MM.1S (cell line): ENCODE data around the gene SC5D.

ENCODE experiments used
- DNase-seq: peaks from one replicate; pipeline ENCODE4 v3.0.0-alpha.2; 2015
- H2AFZ ChIP-seq: fragments of 300-600 bp; sonication (generic); 2 replicates; pipeline ENCODE4 v1.6.0; 2016; ENCODE audit warnings: antibody characterized with exemption, low read length
- H3F3A ChIP-seq: fragments of 300-600 bp; sonication (generic); 2 replicates; pipeline ENCODE4 v1.6.1; 2016; ENCODE audit warnings: mild to moderate bottlenecking, antibody characterized with exemption, low read length, moderate library complexity, mixed read lengths; ENCODE audit not compliant: insufficient read depth
- H3K27ac ChIP-seq: fragments of 300-600 bp; sonication (generic); 2 replicates; pipeline ENCODE4 v1.5.1; 2016; ENCODE audit warnings: mild to moderate bottlenecking, low read length
- H3K27me3 ChIP-seq: fragments of 300-600 bp; sonication (generic); replicated peaks from 2 replicates; pipeline ENCODE4 v1.6.0; 2016; ENCODE audit warnings: low read length; ENCODE audit not compliant: insufficient read depth
- H3K36me3 ChIP-seq: fragments of 300-600 bp; sonication (generic); replicated peaks from 2 replicates; pipeline ENCODE4 v1.6.1; 2016; ENCODE audit warnings: mild to moderate bottlenecking, low read length, mixed read lengths; ENCODE audit not compliant: insufficient read depth
- H3K4me1 ChIP-seq: fragments of 300-600 bp; sonication (generic); 2 replicates; pipeline ENCODE4 v1.6.1; 2016; ENCODE audit warnings: low read length, mixed read lengths
- H3K4me2 ChIP-seq: fragments of 300-600 bp; sonication (generic); 2 replicates; pipeline ENCODE4 v1.6.0; 2016; ENCODE audit warnings: low read depth, low read length
- H3K4me3 ChIP-seq: fragments of 300-600 bp; sonication (generic); 2 replicates; pipeline ENCODE4 v1.5.1; 2016; ENCODE audit warnings: low read length, mixed read lengths
- H3K79me2 ChIP-seq: fragments of 300-600 bp; sonication (generic); 2 replicates; pipeline ENCODE4 v1.6.1; 2016; ENCODE audit warnings: mixed run types, low read length, mixed read lengths
- H3K9ac ChIP-seq: fragments of 300-600 bp; sonication (generic); 2 replicates; pipeline ENCODE4 v1.6.1; 2016; ENCODE audit warnings: low read length, mixed read lengths
- H3K9me2 ChIP-seq: fragments of 300-600 bp; sonication (generic); replicated peaks from 2 replicates; pipeline ENCODE4 v1.6.1; 2016; ENCODE audit warnings: mild to moderate bottlenecking, low read length, mixed read lengths; ENCODE audit not compliant: insufficient read depth
- H3K9me3 ChIP-seq: fragments of 300-600 bp; sonication (generic); replicated peaks from 2 replicates; pipeline ENCODE4 v1.6.1; 2016; ENCODE audit warnings: mild to moderate bottlenecking, low read length, mixed read lengths; ENCODE audit not compliant: insufficient read depth
- H4K20me1 ChIP-seq: fragments of 300-600 bp; sonication (generic); 2 replicates; pipeline ENCODE4 v1.6.1; 2016; ENCODE audit warnings: mild to moderate bottlenecking, low read length, moderate library complexity, mixed read lengths; ENCODE audit not compliant: insufficient read depth
- EZH2 ChIP-seq: fragments of 300-600 bp; sonication (generic); optimal IDR thresholded peaks from 2 replicates; pipeline ENCODE3; 2017; ENCODE audit warnings: low read depth, mild to moderate bottlenecking, antibody characterized with exemption, low read length, mixed read lengths
- EZH2phosphoT487 ChIP-seq: fragments of 300-600 bp; sonication (generic); IDR thresholded peaks from 2 replicates; pipeline ENCODE4 v1.6.1; 2018; ENCODE audit warnings: antibody characterized with exemption, low read length
- TF ChIP-seq, protein P1 (sequence below): fragments of 300-600 bp; sonication (generic); IDR thresholded peaks from 2 replicates; pipeline ENCODE4 v1.5.1; 2016; ENCODE audit warnings: antibody characterized with exemption, low read length, mixed read lengths

SC5D gene

DNA sequence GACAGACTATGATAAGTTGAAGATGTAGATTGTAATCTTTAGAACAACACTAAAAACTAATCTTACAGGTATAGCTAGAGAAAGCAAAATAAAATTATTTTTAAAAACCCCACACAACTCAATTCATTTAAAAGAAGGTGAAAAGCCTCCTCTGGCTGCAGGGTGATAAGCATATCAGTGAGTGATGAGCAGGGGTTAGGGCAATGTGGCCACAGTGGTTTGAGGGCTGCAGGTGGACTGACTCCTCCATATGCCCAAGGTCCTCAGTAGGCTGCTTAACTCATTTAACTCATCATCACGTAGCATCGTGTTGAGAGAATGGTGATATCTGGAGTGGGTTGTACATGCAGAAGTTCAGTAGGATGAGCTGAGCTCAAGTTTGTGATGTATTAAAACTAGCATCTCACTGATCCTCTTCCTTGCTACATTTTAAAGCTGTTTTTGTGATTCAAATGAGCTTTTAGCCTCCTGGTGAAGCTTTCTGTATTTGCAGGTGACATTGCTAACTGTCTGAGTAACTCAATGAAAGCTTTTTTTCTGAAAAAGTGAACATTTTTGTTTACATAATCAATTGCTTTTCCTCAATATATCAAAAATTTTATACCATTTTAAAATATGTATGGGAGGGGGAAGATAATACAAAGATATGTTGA, 37.0 kb upstream of the SC5D start:
- TF ChIP-seq EZH2 (no peak), EZH2phosphoT487 (no peak)
- TF ChIP-seq, protein P1, sequence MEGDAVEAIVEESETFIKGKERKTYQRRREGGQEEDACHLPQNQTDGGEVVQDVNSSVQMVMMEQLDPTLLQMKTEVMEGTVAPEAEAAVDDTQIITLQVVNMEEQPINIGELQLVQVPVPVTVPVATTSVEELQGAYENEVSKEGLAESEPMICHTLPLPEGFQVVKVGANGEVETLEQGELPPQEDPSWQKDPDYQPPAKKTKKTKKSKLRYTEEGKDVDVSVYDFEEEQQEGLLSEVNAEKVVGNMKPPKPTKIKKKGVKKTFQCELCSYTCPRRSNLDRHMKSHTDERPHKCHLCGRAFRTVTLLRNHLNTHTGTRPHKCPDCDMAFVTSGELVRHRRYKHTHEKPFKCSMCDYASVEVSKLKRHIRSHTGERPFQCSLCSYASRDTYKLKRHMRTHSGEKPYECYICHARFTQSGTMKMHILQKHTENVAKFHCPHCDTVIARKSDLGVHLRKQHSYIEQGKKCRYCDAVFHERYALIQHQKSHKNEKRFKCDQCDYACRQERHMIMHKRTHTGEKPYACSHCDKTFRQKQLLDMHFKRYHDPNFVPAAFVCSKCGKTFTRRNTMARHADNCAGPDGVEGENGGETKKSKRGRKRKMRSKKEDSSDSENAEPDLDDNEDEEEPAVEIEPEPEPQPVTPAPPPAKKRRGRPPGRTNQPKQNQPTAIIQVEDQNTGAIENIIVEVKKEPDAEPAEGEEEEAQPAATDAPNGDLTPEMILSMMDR = no peak
- Histone ChIP-seq H3K27ac (no peak overlapping the region), H3F3A (no peaks in the 10 kb centered on the region), H3K9me3 (no peaks in the 10 kb centered on the region), H2AFZ (no peak overlapping the region), H3K9ac (no peak overlapping the region), H3K9me2 (no peaks in the 10 kb centered on the region), H4K20me1 (no peaks in the 10 kb centered on the region), H3K79me2 (no peaks in the 10 kb centered on the region), H3K4me3 (no peak overlapping the region), H3K36me3 (no peaks in the 10 kb centered on the region), H3K4me1 (no peaks in the 10 kb centered on the region), H3K4me2 (no peak overlapping the region), H3K27me3 (no peaks in the 10 kb centered on the region)
- DNase-seq = no peak

DNA sequence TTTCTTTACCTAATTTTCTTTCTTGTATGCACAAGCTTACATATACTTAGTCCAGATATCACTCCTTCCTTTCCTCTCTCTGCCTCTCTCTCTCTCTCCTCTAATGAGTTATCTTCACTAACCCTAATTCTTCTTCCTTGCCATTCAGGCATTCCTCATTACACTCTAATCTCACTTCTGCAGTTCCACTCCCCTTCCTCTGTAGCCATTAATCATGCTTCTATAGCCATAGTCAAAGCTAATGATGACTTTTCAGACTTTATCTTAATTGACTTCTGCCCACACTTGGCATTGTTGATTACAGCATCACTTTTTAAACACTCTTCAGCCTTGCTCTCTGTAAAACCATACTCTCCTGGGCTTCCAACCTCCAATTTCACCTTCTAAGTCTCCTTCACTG, 35.3 kb upstream of the SC5D start:
- Histone ChIP-seq H2AFZ (no peak overlapping the region), H3K9me2 (no peaks in the 10 kb centered on the region), H3K27me3 (no peaks in the 10 kb centered on the region), H3K36me3 (no peaks in the 10 kb centered on the region), H4K20me1 (no peaks in the 10 kb centered on the region), H3K27ac (no peak overlapping the region), H3K9me3 (no peaks in the 10 kb centered on the region), H3F3A (no peaks in the 10 kb centered on the region), H3K4me3 (no peak overlapping the region), H3K79me2 (no peaks in the 10 kb centered on the region), H3K4me2 (no peak overlapping the region), H3K9ac (no peak overlapping the region), H3K4me1 (no peaks in the 10 kb centered on the region)
- DNase-seq = no peak
- TF ChIP-seq, protein P1 = no peak
- TF ChIP-seq EZH2phosphoT487 (no peak), EZH2 (no peak)

DNA sequence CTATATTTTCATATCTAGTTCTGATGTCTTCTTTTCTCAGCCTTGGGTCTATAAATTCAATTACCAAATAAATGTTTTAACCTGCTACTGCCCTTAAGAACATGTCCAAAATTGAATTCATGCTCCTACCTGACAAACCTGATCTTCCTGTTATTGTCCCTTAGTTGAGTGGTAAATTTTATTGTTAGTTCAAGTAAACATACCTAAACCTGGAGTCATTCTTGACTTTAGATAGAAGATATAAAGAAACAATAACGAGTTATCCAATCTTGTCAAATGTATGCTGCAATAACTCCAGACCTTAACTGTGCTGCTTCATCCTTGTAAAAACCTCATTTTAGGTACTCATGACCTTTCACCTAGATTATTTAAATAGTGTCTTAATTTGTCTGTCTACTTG, 34.6 kb upstream of the SC5D start:
- no peak overlapping the region for H3K4me2 ChIP-seq
- H4K20me1 ChIP-seq = no peaks in the 10 kb centered on the region
- no peaks in the 10 kb centered on the region for H3K9me3 ChIP-seq
- TF ChIP-seq, protein P1 = no peak
- TF ChIP-seq EZH2phosphoT487 (no peak), EZH2 (no peak)
- H3K79me2 ChIP-seq = no peaks in the 10 kb centered on the region
- DNase-seq = no peak
- no peaks in the 10 kb centered on the region for H3K27me3 ChIP-seq
- no peak overlapping the region for H2AFZ ChIP-seq
- no peaks in the 10 kb centered on the region for H3F3A ChIP-seq
- no peak overlapping the region for H3K27ac ChIP-seq
- no peak overlapping the region for H3K9ac ChIP-seq
- H3K4me3 ChIP-seq = no peak overlapping the region
- no peaks in the 10 kb centered on the region for H3K36me3 ChIP-seq
- no peaks in the 10 kb centered on the region for H3K4me1 ChIP-seq
- H3K9me2 ChIP-seq = no peaks in the 10 kb centered on the region
